GM15510 (cell line): Measurements from ENCODE around the gene SLC25A30.

Experiments
- POLR2A ChIP-seq: IDR thresholded peaks from 3 replicates; pipeline ENCODE4 v1.6.1; 2011; ENCODE audit warnings: borderline replicate concordance; ENCODE audit not compliant: insufficient read length; ENCODE audit errors: extremely low read depth

The SLC25A30 gene

GRCh38 chr13:45406421-45406820, 11.8 kb downstream of the SLC25A30 start:
- no peak for TF ChIP-seq POLR2A

- TF ChIP-seq POLR2A = no peak
Observed at GRCh38 chr13:45403081-45403480, 15.1 kb downstream of the SLC25A30 start.

GRCh38 chr13:45402641-45403040, 15.5 kb downstream of the SLC25A30 start:
- no peak for TF ChIP-seq POLR2A

- no peak for TF ChIP-seq POLR2A
Observed at GRCh38 chr13:45401314-45401713, 16.9 kb downstream of the SLC25A30 start.

DNA sequence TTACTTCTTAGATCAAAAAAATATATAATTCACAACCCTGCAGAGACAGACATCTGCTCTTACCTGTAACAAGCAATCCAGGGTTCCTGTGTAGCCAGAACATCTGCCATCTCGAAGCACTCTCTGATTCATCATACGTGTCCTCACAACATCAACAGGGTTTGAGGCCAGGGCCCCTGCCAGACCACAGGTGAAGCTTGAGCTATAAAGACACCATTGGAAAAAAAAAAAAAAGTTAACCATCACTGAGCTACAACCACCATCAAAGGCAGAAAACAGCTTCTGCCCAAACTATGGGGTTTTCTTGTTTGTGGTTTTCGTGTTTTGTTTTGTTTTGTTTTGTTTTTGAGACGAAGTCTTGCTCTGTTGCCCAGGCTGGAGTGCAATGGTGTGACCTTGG, 19.3 kb downstream of the SLC25A30 start:
- TF ChIP-seq POLR2A = no peak

DNA sequence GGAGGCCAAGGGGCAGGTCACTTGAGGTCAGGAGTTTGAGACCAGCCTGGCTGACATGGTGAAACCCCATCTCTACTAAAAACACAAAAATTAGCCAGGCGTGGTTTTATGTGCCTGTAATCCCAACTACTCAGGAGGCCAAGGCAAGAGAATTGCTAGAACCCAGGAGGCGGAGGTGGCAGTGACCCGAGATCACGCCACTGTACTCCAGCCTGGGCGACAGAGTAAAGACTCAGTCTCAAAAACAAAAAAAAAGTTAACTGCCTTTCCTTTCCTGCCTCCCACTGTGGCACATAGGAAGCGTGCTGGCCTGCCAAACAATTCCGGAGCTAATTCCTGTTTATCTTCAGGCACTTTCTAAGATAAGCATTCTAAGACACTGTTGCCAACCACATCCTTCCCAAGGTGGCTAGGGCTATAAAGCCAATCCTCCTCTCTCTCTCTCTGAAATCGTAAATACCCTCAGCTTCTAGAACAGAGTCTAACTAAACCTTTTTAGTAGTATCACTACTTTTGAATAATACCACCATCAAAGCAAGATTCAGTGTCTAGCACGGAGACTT, 21.6 kb downstream of the SLC25A30 start:
- TF ChIP-seq POLR2A = no peak

DNA sequence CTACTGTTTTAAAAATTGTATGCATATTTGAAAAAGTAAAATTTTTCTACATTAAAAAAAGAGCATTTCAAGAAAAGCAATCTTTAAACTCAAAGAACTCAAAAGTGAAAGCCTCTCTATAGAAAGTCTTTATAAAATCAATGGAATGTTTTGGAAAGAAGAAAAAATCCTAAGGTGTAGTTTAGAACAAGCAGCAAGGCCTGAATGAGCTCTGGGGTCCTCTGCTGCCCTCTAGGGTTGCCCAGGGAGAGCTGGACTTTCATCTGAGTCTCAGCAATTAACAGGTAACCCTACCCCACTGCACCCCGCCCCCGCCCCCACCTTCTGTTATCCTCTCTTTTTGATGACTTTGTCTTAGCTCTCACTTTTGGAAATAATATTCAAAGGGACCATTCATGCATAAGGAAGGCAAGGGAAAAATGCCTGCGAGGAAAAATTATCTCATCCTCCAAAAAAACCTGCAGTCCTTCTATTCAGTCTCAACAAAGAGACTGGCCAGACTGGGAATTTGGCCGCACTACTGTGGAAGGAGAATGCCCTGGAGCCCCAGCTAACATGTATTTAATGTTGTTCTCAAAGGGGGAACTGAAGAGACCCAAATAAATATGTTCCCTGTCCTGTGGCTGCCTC, 24.1 kb downstream of the SLC25A30 start:
- no peak for TF ChIP-seq POLR2A

GRCh38 chr13:45392811-45393210, 25.4 kb downstream of the SLC25A30 start:
- no peak for TF ChIP-seq POLR2A

GRCh38 chr13:45391926-45392325, 26.2 kb downstream of the SLC25A30 start:
- no peak for TF ChIP-seq POLR2A

DNA sequence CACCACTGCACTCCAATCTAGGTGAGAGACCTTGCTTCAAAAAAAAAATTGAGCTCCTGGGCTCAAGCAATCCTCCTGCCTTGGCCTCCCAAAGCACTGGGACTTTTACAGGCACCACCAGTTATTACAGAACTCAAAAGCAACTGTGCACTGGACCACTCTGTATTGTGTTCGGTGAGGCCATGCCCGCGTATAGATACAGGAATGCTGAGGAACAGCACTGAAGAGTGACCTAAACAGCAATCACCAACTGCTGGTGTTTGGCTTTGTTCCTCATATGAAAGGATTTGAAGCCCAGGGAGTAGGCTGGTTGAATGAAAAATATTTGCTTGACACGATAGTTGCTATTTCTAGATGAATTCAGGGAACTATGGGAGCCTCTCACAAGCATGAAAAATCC, 29.5 kb downstream of the SLC25A30 start:
- TF ChIP-seq POLR2A = no peak

DNA sequence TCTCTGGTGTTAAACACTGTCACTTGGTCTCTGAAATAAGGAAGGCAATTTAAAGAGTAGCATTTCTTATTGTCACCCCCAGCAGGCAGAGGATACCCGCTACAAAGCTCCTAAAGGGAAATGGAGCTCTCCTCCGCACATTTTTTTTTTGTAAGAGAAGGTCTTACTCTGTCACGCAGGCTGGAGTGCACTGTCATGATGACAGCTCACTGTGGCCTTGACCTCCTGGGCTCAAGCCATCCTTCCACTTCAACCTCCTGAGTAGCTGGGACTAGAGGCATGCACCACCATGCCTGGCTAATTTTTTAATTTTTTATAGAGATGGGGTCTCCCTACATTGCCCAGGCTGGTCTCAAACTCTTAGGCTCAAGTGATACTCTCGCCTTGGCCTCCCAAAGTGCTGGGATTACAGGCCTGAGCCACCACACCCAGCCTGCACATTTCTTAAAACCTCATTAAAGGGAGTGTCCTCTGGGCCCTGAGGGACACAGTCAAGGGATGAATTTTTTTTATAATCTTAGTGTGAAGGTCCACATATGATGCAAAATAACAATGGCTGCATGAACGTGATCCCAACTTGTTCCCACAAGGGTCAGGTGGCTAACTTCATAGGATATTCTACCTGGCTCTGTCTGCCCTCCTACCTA, 32.1 kb downstream of the SLC25A30 start:
- TF ChIP-seq POLR2A = no peak

DNA sequence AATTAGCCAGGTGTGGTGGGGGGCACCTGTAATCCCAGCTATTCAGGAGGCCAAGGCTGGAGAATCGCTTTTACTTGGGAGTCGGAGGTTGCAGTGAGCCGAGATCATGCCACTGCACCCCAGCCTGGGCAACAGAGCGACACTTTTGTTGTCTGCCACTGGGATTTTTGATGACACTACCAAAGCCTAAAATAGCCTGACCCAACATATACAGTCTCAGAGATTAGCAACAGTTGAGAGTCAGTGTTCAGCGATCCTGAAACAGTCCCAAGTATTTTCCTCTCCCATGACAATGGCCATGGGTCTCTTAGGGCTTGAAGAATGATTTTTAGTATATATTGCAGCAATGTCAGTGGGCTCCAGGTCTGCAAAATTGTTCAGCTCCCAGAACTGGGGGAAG, 32.9 kb downstream of the SLC25A30 start:
- no peak for TF ChIP-seq POLR2A

DNA sequence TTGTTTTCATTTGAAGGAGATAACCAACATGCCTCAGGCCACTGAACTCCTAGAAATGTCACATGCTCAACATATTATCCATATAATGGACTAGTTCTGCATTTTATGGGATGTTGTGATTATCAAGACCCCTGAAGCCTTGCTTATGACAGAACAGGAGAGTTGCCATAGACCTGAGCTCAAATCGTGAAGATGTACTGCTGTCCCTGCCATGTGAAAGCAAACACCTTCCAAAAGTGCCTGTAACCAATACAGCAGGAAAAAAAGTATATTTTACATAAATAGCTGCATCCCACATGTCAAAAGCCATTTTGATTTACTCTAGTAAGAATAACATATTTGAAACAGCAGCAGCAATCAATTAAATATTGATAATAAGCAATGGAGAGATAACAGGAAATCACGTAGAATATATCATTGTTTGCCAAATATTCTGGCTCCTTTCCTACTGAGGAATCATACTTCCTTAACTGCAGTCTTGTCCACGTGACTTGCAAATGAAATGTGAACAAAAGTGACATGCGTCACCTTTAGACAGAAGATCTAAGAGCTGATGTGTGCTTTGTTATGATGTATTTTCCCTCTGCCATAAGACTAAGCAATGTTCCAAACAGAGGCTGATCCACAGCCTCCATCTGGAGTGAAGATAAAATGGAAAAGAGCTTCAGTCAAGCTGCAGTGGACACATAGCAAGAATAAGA, 33.5 kb downstream of the SLC25A30 start:
- TF ChIP-seq POLR2A = no peak

DNA sequence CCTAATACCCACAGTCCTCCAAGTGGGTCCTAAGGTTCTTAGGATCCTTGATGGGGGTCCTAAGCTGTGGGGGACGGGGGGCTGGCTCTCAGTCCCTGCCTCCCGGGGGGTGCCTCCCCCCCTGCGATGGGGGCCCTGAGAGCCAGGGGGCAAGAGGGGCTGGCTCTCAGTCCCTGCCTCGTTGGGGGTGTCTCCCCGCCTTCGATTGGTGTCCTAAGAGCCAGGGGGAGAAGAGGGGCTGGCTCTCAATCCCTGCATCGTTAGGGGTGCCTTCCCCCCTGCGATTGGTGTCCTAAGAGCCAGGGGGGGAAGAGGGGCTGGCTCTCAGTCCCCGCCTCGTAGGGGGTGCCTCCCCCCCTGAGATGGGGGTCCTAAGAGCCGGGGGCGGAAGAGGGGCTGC, 37.0 kb downstream of the SLC25A30 start:
- TF ChIP-seq POLR2A = no peak

DNA sequence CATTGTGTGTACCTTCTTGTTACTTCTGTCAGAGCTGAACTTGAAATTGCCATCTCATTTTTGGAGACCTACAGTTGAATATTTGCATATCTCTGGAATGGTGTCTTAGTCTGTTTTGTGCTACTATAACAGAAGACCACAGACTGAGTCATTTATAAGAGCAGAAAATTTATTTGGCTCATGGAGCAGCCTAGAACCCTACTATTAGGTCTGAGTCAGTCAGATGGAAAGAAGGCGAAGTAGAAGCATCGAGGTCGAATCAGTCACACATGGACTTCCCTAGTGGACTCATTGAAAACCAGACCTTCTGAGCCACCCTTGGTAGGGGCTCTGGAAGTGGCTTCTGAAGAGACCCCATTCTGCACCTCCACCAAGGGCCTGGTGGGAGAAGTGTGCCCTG, 43.3 kb downstream of the SLC25A30 start:
- TF ChIP-seq POLR2A = no peak

DNA sequence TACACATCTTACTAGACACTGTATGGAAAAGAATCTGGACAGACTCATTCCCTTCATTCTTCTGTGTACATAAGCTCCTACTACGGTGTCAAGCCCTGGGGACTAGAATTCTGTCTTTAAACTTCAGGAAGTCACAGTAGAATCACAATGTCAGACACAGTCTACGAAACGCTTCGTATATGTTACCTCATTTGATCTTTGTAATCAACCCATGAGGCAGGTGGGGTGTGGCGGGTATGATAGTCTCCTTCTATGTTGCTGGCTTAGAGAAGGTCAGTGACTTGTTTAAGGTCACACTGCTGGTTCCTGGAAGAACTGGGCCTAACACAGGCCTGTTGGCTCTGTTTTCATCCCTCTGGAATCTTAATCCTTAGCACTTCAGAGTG, 45.0 kb downstream of the SLC25A30 start:
- no peak for TF ChIP-seq POLR2A
